ENCODE measurements around the gene SLBP.

The SLBP gene

GRCh38 chr4:1752284-1753041 is 40.3 kb upstream of the SLBP start:
- no peak overlapping the region for H3K27ac ChIP-seq
- TF ChIP-seq CTCF (conservative IDR thresholded peaks at IDR 0.05) = no peak
- TF ChIP-seq ZFX (IDR thresholded peaks at IDR 0.05) = no peak

GRCh38 chr4:1751919-1752283 is 39.8 kb upstream of the SLBP start:
- H3K27ac ChIP-seq = no peak overlapping the region

GRCh38 chr4:1751155-1751918 is 39.2 kb upstream of the SLBP start:
- TF ChIP-seq ZFX (IDR thresholded peaks at IDR 0.05) (no peak), CTCF (conservative IDR thresholded peaks at IDR 0.05) (no peak)
- no peak overlapping the region for H3K27ac ChIP-seq

More at GRCh38 chr4:1751919-1752283, 39.8 kb upstream of the SLBP start:
- TF ChIP-seq ZFX (IDR thresholded peaks at IDR 0.05) = no peak
- TF ChIP-seq CTCF (conservative IDR thresholded peaks at IDR 0.05) = no peak

- H3K27ac ChIP-seq = no peak overlapping the region
- TF ChIP-seq ZFX (IDR thresholded peaks at IDR 0.05) (no peak), CTCF (conservative IDR thresholded peaks at IDR 0.05) (no peak)
These were observed 38.4 kb upstream of the SLBP start for GRCh38 chr4:1750381-1751154.

- H3K27ac ChIP-seq = no peak overlapping the region
- TF ChIP-seq ZFX (IDR thresholded peaks at IDR 0.05) = no peak
- TF ChIP-seq CTCF (conservative IDR thresholded peaks at IDR 0.05) = no peak
These were observed 37.7 kb upstream of the SLBP start for GRCh38 chr4:1749826-1750225.

GRCh38 chr4:1749370-1749769 is 37.3 kb upstream of the SLBP start:
- TF ChIP-seq CTCF (conservative IDR thresholded peaks at IDR 0.05) (no peak), ZFX (IDR thresholded peaks at IDR 0.05) (no peak)

More at GRCh38 chr4:1749370-1749769, 37.3 kb upstream of the SLBP start:
- no peak overlapping the region for H3K27ac ChIP-seq
